Left renal cortex interstitium (tissue), 4 donors: ENCODE results near the gene CLDN24. TPM values are rescaled to one million over a fixed set of nuclear protein-coding genes. Genes with fewer than 3 reads are reported as not detected.
"Not testable (repeated sequence)": the region's sequence is repeated elsewhere in the genome, so short reads cannot be mapped to it uniquely, and the experiment has no call there.

Source experiments
- DNase-seq, 4 donors: peaks; one replicate each; pipeline ENCODE4 v3.0.0-alpha.2; 2013; ENCODE audit warnings: low read depth in 4 of 4, low spot score in 2 of 4, missing footprints in 1 of 4
- polyA plus RNA-seq, 4 donors: library from polyadenylated mRNA; unstranded; fragments of 120-200 nt; gene quantifications; one replicate each; pipeline ENCODE4 v1.2.1, GENCODE V29; 2013; ENCODE audit not compliant: insufficient read length in 4 of 4

CLDN24 gene
- polyA plus RNA-seq, 4 donors, result 0.32 to 0.61 (median 0.32) TPM; not detected in 1

- DNase-seq, result not testable (repeated sequence)
Measured at GRCh38 chr4:183324056-183324455, 1.8 kb upstream of the CLDN24 start.

GRCh38 chr4:183323295-183323694 is 1.1 kb upstream of the CLDN24 start:
- DNase-seq, result no peak

- DNase-seq, result no peak
Measured at GRCh38 chr4:183321516-183321915, 710 bp downstream of the CLDN24 start.

GRCh38 chr4:183321079-183321478 is 1.1 kb downstream of the CLDN24 start:
- no peak for DNase-seq

GRCh38 chr4:183320211-183321059 is 1.8 kb downstream of the CLDN24 start, which contains the start of gene CLDN22:
Gene CLDN22, minus strand, starts transcription at chr4:183320276. Its CDS starts 58 bp downstream, at chr4:183320218.
- DNase-seq, result no peak

- DNase-seq, result no peak
Measured at GRCh38 chr4:183318656-183319055, 3.6 kb downstream of the CLDN24 start.

- no peak for DNase-seq
Measured at GRCh38 chr4:183314806-183315205, 7.4 kb downstream of the CLDN24 start.

GRCh38 chr4:183314336-183314735 is 7.9 kb downstream of the CLDN24 start:
- no peak for DNase-seq

GRCh38 chr4:183312841-183313240 is 9.4 kb downstream of the CLDN24 start:
- DNase-seq, result no peak

GRCh38 chr4:183306811-183307210 is 15.4 kb downstream of the CLDN24 start:
- no peak for DNase-seq

GRCh38 chr4:183304538-183304937 is 17.7 kb downstream of the CLDN24 start:
- no peak for DNase-seq

- no peak for DNase-seq
Measured at GRCh38 chr4:183304067-183304466, 18.2 kb downstream of the CLDN24 start.

- DNase-seq, result no peak
Measured at GRCh38 chr4:183303301-183303700, 18.9 kb downstream of the CLDN24 start.

- no peak for DNase-seq
Measured at GRCh38 chr4:183300655-183301054, 21.6 kb downstream of the CLDN24 start.

GRCh38 chr4:183300070-183300469 is 22.2 kb downstream of the CLDN24 start:
- no peak for DNase-seq

- no peak for DNase-seq
Measured at GRCh38 chr4:183299464-183299863, 22.8 kb downstream of the CLDN24 start.

- DNase-seq, result no peak
Measured at GRCh38 chr4:183297675-183298074, 24.6 kb downstream of the CLDN24 start.

- no peak for DNase-seq
Measured at GRCh38 chr4:183295711-183296110, 26.5 kb downstream of the CLDN24 start.

- no peak for DNase-seq
Measured at GRCh38 chr4:183291070-183291469, 31.2 kb downstream of the CLDN24 start.

- no peak for DNase-seq
Measured at GRCh38 chr4:183289688-183290087, 32.5 kb downstream of the CLDN24 start.

GRCh38 chr4:183288955-183289354 is 33.3 kb downstream of the CLDN24 start:
- DNase-seq, result no peak

- DNase-seq, result no peak
Measured at GRCh38 chr4:183287677-183288076, 34.5 kb downstream of the CLDN24 start.

GRCh38 chr4:183287309-183287659 is 34.9 kb downstream of the CLDN24 start:
- no peak for DNase-seq
